ENCODE data around the gene SUSD1. TPM values are rescaled to one million over a fixed set of nuclear protein-coding genes. Genes with fewer than 3 reads are reported as not detected.

SUSD1 gene
- total and polyA plus RNA-seq, 2 donors (not counting 3 experiments of a cell fraction or from before 2014, with no cell fraction given) = 33.1 to 37.8 TPM

GRCh38 chr9:112120030-112120341, 55.1 kb downstream of the SUSD1 start:
- Histone ChIP-seq H3K9me3 (replicated peaks; ENCODE audit: control insufficient read depth, insufficient read depth, low read length) (no peaks in the 10 kb centered on the region), H3K27me3 (ENCODE audit: control insufficient read depth in 2 of 2, insufficient read depth in 2 of 2, low read length in 2 of 2) (no peaks in the 10 kb centered on the region), H4K20me1 (replicated peaks; ENCODE audit: control insufficient read depth, extremely low read depth, insufficient read depth, low read length) (no peaks in the 10 kb centered on the region), H2AFZ (ENCODE audit: low read depth, low read length) (no peak overlapping the region), H3K4me1 (ENCODE audit: control insufficient read depth, extremely low read depth, insufficient read depth, low read length) (no peaks in the 10 kb centered on the region), H3K79me2 (ENCODE audit: control insufficient read depth, insufficient read depth, low read length) (no peaks in the 10 kb centered on the region), H3K9me1 (replicated peaks; ENCODE audit: control insufficient read depth, extremely low read depth, insufficient read depth, low read length) (no peaks in the 10 kb centered on the region), H3K4me3 (replicated peaks in 1 of 3; ENCODE audit: insufficient read depth in 1 of 3, low read depth in 1 of 3, low read length in 3 of 3) (no peak overlapping the region), H3K36me3 (ENCODE audit: control insufficient read depth in 2 of 2, extremely low read depth in 1 of 2, insufficient read depth in 2 of 2, low read length in 2 of 2) (no peaks in the 10 kb centered on the region), H3K4me2 (ENCODE audit: insufficient read depth, low read length) (no peak overlapping the region), H3K27ac (ENCODE audit: insufficient read depth, low read depth, low read length) (no peak overlapping the region), H3K9ac (replicated peaks; ENCODE audit: extremely low read depth, insufficient read depth, low read length) (no peak overlapping the region)
- TF ChIP-seq MAX (IDR thresholded peaks at IDR 0.05; ENCODE audit: insufficient read depth, insufficient read length) (no peak), FOS (IDR thresholded peaks at IDR 0.05; ENCODE audit: borderline replicate concordance, insufficient read depth, low read length) (no peak), POLR2AphosphoS5 (IDR thresholded peaks at IDR 0.05; ENCODE audit: insufficient read depth, low read depth, low read length) (no peak), MYC (IDR thresholded peaks at IDR 0.05; ENCODE audit: low read depth, low read length) (no peak), POLR2A (IDR thresholded peaks at IDR 0.05; ENCODE audit: low read depth, low read length) (no peak), EZH2 (IDR thresholded peaks at IDR 0.05; ENCODE audit: borderline replicate concordance, low read depth, low read length, severe bottlenecking) (no peak), GATA2 (IDR thresholded peaks at IDR 0.05; ENCODE audit: insufficient read depth, insufficient read length, low read depth, low read length) (no peak), CTCF (IDR thresholded peaks at IDR 0.05; ENCODE audit: extremely low read depth in 1 of 2, insufficient read depth in 1 of 2, low read depth in 1 of 2, low read length in 2 of 2) (no peak)
- dilution Hi-C loops (cut with MboI; ENCODE audit: extremely low pct_ligation_motif_present, low sequenced_read_pairs) = no loop called here
- CTCF ChIA-PET = interaction anchor here (0.7 to 1.5 kb wide), 2 partner anchors 9 to 25 kb away, joined by 3 to 6 read pairs; no protein-coding TSS in a partner anchor
- no TSS peak for BruUV-seq (replicated peaks)
- no peak for FAIRE-seq
- no peak for DNase-seq (ENCODE audit: low read depth, low spot score)
- intact Hi-C loops (cut with micrococcal nuclease) = no loop called here
- POLR2A ChIA-PET = no interaction called here

Measured in endothelial cell of umbilical vein (primary cell).